Measurements from ENCODE around the gene MAP3K3.

Gene MAP3K3

GRCh38 chr17:63699638-63700527, 77.7 kb downstream of the MAP3K3 start, which contains the start of gene LIMD2:
Gene LIMD2, minus strand, starts transcription at chr17:63700125. Its CDS starts 827 bp downstream, at chr17:63699298.
- TF ChIP-seq CTCF (conservative IDR thresholded peaks at IDR 0.05; ENCODE audit: low read depth, low read length) = no peak
- no peak for DNase-seq (ENCODE audit: low read depth)
- H3K4me3 ChIP-seq (ENCODE audit: low read depth, low read length) = peak within 1 kb of the TSS; percentile 61

GRCh38 chr17:63700528-63701455, 78.6 kb downstream of the MAP3K3 start:
- DNase-seq (ENCODE audit: low read depth) = peak; percentile 67
- peak; percentile 26 for TF ChIP-seq CTCF (conservative IDR thresholded peaks at IDR 0.05; ENCODE audit: low read depth, low read length)
- H3K4me3 ChIP-seq (ENCODE audit: low read depth, low read length) = peak overlapping the region; percentile 61

GRCh38 chr17:63701456-63701820, 79.2 kb downstream of the MAP3K3 start:
- H3K4me3 ChIP-seq (ENCODE audit: low read depth, low read length) = peak overlapping the region; percentile 37
- no peak for DNase-seq (ENCODE audit: low read depth)
- TF ChIP-seq CTCF (conservative IDR thresholded peaks at IDR 0.05; ENCODE audit: low read depth, low read length) = no peak

- H3K4me3 ChIP-seq (ENCODE audit: low read depth, low read length) = no peak overlapping the region
- DNase-seq (ENCODE audit: low read depth) = no peak
Measured at GRCh38 chr17:63701868-63702720, 79.9 kb downstream of the MAP3K3 start.

GRCh38 chr17:63702721-63703015, 80.5 kb downstream of the MAP3K3 start:
- no peak for TF ChIP-seq CTCF (conservative IDR thresholded peaks at IDR 0.05; ENCODE audit: low read depth, low read length)
- no peak for DNase-seq (ENCODE audit: low read depth)

More at GRCh38 chr17:63701868-63702720, 79.9 kb downstream of the MAP3K3 start:
- no peak for TF ChIP-seq CTCF (conservative IDR thresholded peaks at IDR 0.05; ENCODE audit: low read depth, low read length)

GRCh38 chr17:63703029-63703428, 80.8 kb downstream of the MAP3K3 start:
- no peak for TF ChIP-seq CTCF (conservative IDR thresholded peaks at IDR 0.05; ENCODE audit: low read depth, low read length)
- DNase-seq (ENCODE audit: low read depth) = no peak
- H3K4me3 ChIP-seq (ENCODE audit: low read depth, low read length) = no peak overlapping the region

More at GRCh38 chr17:63702721-63703015, 80.5 kb downstream of the MAP3K3 start:
- no peak overlapping the region for H3K4me3 ChIP-seq (ENCODE audit: low read depth, low read length)
